Cortex of kidney (tissue), 1 donor: ENCODE data around the gene BDNF.

ENCODE experiments used
- DNase-seq: peaks from one replicate; lab custom pipeline; 2025; lab: John Stamatoyannopoulos, UW

BDNF gene

DNA sequence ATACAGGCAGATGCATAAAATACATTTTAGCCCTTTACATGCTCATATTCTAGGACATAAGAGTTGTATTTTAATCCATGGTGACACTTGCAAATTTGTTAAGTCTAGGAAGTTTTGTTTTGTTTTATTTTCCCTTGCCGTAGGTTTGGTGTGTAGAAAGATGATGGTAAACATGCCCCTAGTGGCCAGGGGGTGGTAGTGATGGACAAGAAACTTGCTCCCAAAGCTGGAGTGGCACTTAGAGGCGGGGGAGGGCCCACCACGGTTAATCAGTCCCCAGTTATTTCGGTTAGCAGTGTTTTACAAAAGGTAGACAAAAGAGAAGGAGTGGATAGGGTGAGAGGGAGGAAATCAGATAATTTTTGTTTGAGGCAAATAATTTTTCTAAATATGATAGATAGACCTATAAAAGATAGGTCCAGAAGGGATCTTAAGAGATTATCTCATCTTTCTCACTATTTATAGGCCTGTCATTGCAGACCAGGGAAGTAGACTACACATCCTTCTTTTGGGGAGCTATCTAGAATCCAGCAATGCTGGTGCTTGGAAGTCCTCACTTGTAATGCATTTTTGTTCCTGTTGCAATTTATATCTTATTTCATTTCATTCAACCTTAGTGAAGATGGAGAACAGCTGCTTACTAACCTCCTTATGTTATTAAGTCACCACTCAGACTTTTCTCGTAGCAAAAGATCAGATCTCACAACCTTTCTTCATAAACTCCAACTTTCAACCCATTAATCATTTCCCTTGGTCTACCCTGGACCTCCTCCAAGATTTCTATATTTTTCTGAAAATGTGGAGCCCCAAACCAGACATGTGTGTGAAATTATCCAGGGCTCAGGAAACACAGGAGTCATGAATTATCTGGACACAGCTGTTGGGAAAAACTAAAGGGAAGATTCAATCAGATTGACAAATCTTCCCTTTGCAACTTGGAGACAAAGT lies 5.9 kb upstream of the BDNF start:
- DNase-seq, result no peak

DNA sequence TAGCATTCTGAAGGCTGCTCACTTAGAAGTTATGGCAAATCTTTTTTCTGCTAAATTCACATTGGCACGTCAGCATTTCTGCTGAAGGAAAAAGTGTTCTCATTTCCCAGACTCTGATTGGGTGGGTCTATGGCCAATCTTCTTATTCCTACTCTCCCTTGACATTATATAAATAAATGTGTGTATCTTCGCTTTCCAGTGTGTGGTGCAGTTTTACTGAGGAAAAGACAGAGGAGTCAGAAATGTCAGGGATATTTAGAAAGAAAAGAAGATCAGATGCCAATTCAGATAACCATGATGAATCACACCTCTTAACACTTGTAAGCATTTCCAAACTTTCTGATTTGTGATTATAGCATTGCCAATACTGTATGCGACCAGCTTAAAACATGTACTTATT lies 3.2 kb upstream of the BDNF start:
- DNase-seq, result no peak

DNA sequence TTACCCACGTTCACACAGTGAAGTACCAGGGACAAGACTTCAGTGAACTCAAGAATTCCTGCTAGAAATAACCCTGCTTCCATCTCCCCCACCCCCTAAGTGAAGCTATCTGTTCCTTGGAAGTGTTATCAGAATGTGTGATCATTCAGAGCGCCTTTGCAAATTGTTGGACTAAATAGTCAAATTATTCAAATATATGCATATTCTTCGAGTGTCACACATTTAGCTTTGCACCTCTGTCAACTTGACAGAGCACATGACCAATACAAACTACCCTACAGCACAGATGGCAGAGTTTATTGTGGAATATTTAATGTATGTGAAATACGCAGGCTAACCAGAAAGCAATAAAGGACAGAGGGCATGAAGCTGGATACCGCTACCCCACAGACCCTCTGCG lies 2.6 kb upstream of the BDNF start:
- DNase-seq, result no peak

DNA sequence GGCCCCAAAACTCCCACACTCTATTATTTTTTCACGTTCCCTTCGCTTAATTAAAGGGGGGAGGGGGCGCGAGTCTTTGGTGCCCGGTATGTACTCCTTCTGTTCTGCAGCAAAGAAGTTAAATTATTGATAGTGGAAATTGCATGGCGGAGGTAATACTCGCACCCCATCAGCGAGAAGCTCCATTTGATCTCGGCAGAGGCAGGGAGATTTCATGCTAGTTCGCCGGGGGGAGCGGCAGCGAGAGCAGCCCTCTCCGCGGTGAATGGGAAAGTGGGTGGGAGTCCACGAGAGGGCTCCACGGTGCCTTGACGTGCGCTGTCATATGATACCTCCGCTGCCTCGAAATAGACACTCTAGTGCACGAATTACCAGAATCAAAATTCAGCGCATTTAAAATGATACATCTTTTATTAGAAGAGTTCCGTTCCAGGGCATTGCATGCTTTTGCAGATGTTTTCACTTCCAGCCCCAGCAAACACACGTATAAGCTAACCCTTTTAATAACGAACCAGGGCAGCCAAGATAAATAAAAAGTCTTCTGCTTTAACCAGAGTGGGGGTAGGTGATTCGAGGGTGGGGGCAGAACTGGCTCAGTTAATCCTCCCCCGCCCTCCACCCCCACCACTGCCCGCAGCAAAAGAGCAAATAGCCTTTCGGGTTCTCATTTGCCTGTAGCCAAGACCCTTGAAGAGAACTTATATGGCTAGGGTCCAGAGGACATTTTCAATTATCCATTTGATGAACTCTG lies 1.3 kb upstream of the BDNF start:
- no peak for DNase-seq

GRCh38 chr11:27699926-27700350 lies 317 bp downstream of the BDNF start:
- no peak for DNase-seq

- DNase-seq, result no peak
Observed at GRCh38 chr11:27699242-27699925, 871 bp downstream of the BDNF start.

DNA sequence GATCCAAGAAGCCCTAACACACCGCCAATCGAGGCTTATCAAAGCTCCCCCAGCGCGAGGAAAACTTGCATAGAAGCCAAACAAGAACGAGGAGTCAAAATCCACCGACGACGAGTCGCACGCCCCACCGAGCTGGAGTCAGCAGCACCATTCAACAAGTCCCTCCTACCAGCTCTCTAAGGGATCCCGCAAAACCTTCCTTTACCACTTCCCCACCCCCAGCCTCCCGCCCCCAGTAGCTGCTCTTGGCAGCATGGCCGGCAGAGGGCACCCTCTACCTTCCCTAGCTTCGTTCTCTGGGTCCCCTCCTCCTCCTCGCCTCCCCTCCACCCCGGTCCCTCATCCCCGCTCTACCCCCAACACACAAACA lies 1.4 kb downstream of the BDNF start:
- DNase-seq, result no peak

DNA sequence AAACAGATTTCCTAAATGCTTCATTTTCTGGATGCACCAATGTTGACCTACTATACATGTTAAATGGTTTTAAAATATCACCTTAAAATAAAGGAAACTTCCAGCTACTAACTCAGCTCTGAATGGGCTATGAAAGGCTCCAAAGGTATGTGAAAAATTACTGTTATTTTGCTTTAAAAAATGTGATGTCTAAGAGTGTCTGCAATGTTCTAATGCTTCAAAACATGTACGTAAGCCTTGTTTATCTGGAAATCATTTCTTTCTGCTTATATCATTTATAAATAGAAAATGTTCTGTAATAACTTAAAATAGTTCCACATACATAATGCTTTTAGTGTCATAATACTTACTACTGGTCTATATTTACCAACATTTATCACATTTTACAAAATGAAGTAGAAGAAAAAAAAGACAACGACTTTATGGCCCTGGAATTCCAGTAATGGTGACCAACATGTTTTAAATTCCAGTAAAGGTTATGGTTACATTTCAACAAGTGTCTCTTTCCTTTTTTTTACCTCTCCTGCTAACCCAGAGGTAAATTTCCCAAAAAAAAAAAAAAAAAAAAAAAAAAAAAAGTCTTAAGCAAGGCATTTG lies 2.5 kb downstream of the BDNF start:
- no peak for DNase-seq

DNA sequence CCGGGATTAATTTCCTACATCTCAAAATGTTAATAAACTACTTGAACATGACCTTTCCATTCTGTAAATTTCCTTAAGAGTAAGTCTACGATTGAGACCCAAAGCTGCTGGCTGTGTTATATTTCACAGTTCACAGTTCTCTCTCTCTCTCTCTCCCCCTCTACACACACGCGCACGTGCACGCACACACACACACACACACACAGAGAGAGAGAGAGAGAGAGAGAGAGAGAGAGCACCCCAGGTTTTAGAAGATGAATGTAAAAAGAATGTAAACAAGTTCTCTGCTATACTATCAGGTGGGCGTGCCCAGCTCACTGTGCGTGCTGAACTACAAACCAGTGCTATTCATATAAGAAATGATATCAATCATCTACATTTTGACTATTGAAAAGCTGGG lies 3.3 kb downstream of the BDNF start:
- DNase-seq, result no peak

- DNase-seq, result no peak
Observed at GRCh38 chr11:27696115-27696514, 4.1 kb downstream of the BDNF start.

- DNase-seq, result no peak
Observed at GRCh38 chr11:27694992-27695391, 5.3 kb downstream of the BDNF start.

GRCh38 chr11:27693398-27693797 lies 6.9 kb downstream of the BDNF start:
- no peak for DNase-seq

DNA sequence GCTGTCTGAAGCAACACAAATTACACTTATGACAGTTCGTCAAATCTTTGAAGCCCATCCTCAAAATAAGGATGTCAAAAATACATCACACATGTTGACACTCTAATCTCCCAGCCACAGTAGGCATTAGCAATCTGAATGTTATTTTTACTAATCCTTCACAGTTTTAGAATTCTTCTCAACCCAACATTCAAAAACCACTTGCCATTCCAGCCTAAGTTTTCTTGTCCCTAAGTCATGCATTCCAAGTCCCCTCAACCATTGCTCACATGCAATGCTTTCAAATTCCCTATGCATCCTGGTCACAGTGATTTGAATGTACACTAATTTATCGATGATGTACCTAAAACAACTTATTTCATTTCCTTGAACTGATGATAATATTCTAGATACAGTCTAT lies 7.5 kb downstream of the BDNF start:
- no peak for DNase-seq

- DNase-seq, result no peak
Observed at GRCh38 chr11:27688076-27688475, 12.2 kb downstream of the BDNF start.

DNA sequence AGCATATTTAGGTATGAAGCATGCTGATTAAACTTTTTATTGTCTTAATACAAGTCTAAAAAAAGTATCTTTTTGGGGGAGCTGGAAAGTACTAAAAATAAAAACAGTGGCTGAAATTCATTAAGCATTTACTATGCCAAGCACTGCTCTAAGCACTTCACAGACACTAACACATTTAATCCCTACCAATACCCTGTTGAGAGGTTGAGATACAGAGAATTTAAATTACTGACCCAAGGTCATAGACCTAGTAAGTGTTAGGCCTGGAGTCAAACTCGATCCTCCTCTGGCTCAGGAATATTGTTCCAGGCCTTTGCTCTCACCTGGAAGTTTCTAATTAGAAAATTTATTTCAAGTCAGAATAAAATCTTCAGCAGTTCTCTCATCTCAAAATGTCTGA lies 18.6 kb downstream of the BDNF start:
- DNase-seq, result no peak

DNA sequence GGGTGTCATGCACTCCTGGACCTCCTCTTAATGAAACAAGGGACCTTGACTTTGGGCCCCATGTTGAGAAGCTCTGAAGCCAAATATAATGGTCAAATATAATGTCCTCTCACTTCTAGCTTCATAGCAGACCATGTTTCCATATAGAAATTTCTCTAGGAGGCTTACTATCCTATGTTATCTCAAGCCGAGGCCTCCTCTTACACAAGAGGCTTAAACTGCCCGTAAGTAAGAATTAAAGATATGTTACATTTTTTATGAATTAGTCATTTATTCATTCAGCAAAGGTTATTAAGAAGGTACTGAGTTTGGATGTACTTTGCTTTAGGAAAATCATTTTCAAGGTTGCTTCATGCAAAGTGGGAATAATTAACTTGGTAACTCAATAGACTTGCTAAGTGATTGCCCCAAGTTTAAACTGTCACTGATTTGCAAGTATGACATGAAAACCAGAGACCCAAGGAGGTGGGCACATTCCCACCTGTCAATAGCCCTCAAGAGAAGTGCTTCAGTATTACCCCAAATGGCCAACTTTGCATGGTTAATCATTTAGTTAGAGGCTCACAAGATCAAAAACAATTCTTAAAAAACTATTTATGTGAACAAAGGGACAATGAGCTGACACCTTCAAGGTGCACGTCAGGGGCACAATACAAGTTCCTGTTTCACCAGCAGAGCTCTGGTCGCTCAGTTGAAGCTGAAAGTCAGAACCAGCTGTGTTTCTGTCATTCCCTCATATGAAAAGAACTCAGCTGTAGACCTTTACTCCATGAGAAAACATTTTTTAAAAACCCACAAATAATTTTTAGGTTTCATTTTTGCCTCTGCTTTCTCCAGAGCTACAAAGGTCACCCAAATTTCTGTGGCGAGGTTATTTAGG lies 20.9 kb downstream of the BDNF start:
- no peak for DNase-seq

DNA sequence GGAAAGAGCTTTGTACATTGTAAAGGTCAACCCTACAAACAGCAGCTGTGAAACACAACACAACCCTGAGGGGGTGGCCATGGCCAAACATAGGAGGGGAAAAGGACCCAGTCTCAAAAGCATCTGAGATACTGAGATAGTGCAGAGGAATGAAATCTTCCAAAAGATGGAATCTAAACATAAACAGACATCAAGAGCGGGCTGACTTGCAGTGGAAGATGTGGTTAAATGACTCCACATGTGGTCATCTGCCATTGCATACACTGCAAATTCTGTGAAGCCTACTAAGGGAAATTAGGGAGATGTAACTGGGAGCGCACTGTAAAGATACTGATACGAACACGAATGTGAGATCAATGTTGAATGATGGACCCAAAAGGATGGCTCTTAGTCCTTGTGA lies 22.0 kb downstream of the BDNF start:
- DNase-seq, result no peak

- no peak for DNase-seq
Observed at GRCh38 chr11:27677108-27677507, 23.1 kb downstream of the BDNF start.

- DNase-seq, result no peak
Observed at GRCh38 chr11:27673979-27674663, 26.1 kb downstream of the BDNF start.

- DNase-seq, result no peak
Observed at GRCh38 chr11:27672836-27673464, 27.3 kb downstream of the BDNF start.
